Prostate gland (tissue), 2 donors: Measurements from ENCODE around the gene FSCN2. TPM values are rescaled to one million over a fixed set of nuclear protein-coding genes. Genes with fewer than 3 reads are reported as not detected.

Experiments
- DNase-seq: peaks from one replicate; pipeline ENCODE4 v3.0.0-alpha.2; 2019; ENCODE audit warnings: low spot score
- H3K27ac ChIP-seq, 2 donors: fragments of 200-600 bp; sonication (generic); 2 replicates each; pipeline ENCODE4 v1.5.1; 2017 to 2019
- H3K27me3 ChIP-seq: fragments of 200-600 bp; sonication (generic); replicated peaks from 2 replicates; pipeline ENCODE4 v1.5.1; 2019; ENCODE audit not compliant: insufficient read depth
- H3K36me3 ChIP-seq, 2 donors: fragments of 200-600 bp; sonication (generic); 1 replicate in 1 of 2; 2 replicates in 1 of 2; pipeline versions ENCODE4 v1.5.1 to v1.8.1; 2017 to 2019
- H3K4me1 ChIP-seq: fragments of 200-600 bp; sonication (generic); replicated peaks from 2 replicates; pipeline ENCODE4 v1.5.1; 2019
- H3K4me3 ChIP-seq, 2 donors: fragments of 200-600 bp; sonication (generic); 2 replicates each; pipeline ENCODE4 v1.5.1; 2017 to 2019
- H3K9me3 ChIP-seq: fragments of 200-600 bp; sonication (generic); 2 replicates; pipeline ENCODE4 v1.5.1; 2017
- CTCF ChIP-seq, 4 experiments: fragments of 200-600 bp in 2 of 4; fragments of 450-650 bp in 2 of 4; sonication (generic) in 2 of 4; IDR thresholded peaks; 1 replicate in 3 of 4; 2 replicates in 1 of 4; pipeline ENCODE4 v1.5.1; 2016 to 2019; ENCODE audit warnings: antibody characterized with exemption in 4 of 4, mild to moderate bottlenecking in 2 of 4, moderate library complexity in 2 of 4
- POLR2A ChIP-seq: fragments of 450-650 bp; IDR thresholded peaks from one replicate; pipeline ENCODE4 v1.6.1; 2016; ENCODE audit warnings: antibody characterized with exemption, mild to moderate bottlenecking
- POLR2AphosphoS5 ChIP-seq: sonication (generic); formaldehyde crosslinking; IDR thresholded peaks from one replicate; pipeline ENCODE4 v1.6.1; 2017; ENCODE audit warnings: antibody characterized with exemption
- WGBS: methylation state at CpG from one replicate; pipeline ENCODE4 v1.1.5; 2018; 5-methylcytosine and 5-hydroxymethylcytosine counted together
- intact Hi-C: fragments of 100-400 bp; cut with DNase I; formaldehyde crosslinking; loops from one replicate; pipeline ENCODE4 v1.14.2; 2022
- total RNA-seq, 2 donors: library from RNA; depleted of rRNA; stranded (reverse); fragments of >200 nt; gene quantifications; one replicate each; pipeline ENCODE4 v1.1.0, GENCODE V29; 2016

The FSCN2 gene
- total RNA-seq, 2 donors from 2014 or later = 3.1 to 5.6 TPM

- Histone ChIP-seq H3K9me3 (no peaks in the 10 kb centered on the region), H3K36me3 (peaks cover 3 to 13% of the 10 kb centered on the region in 2 donors), H3K4me1 (peaks cover 17% of the 10 kb centered on the region), H3K27me3 (no peaks in the 10 kb centered on the region), H3K4me3 (no peak overlapping the region), H3K27ac (no peak overlapping the region)
- TF ChIP-seq POLR2AphosphoS5 = peak; percentile 38
- no peak for TF ChIP-seq POLR2A
- no peak for TF ChIP-seq CTCF (IDR thresholded peaks at IDR 0.05)
- WGBS = 66% methylated on average over 17 of the region's 17 CpGs
- intact Hi-C loops = no loop called here
- no peak for DNase-seq
Measured at GRCh38 chr17:81573794-81574642, 45.8 kb downstream of the FSCN2 start.

GRCh38 chr17:81574643-81574956 lies 46.4 kb downstream of the FSCN2 start:
- no peaks in the 10 kb centered on the region for H3K9me3 ChIP-seq
- H3K4me3 ChIP-seq = no peak overlapping the region
- no peak for TF ChIP-seq POLR2A
- no peak for TF ChIP-seq POLR2AphosphoS5
- no peak for TF ChIP-seq CTCF (IDR thresholded peaks at IDR 0.05)
- intact Hi-C loops = no loop called here
- peaks cover 17% of the 10 kb centered on the region for H3K4me1 ChIP-seq
- WGBS = 66% methylated on average over 8 of the region's 8 CpGs
- no peak for DNase-seq
- peaks cover 3 to 11% of the 10 kb centered on the region in 2 donors for H3K36me3 ChIP-seq
- H3K27ac ChIP-seq = no peak overlapping the region
- no peaks in the 10 kb centered on the region for H3K27me3 ChIP-seq

GRCh38 chr17:81575836-81576235 lies 47.7 kb downstream of the FSCN2 start:
- Histone ChIP-seq H3K9me3 (no peaks in the 10 kb centered on the region), H3K4me1 (peaks cover 17% of the 10 kb centered on the region), H3K27me3 (no peaks in the 10 kb centered on the region), H3K36me3 (peaks cover 0 to 4% of the 10 kb centered on the region in 2 donors), H3K27ac (no peak overlapping the region), H3K4me3 (no peak overlapping the region)
- no peak for TF ChIP-seq POLR2AphosphoS5
- TF ChIP-seq POLR2A = no peak
- TF ChIP-seq CTCF (IDR thresholded peaks at IDR 0.05) = no peak
- DNase-seq = no peak
- intact Hi-C loops = no loop called here
- WGBS = 43% methylated on average over 3 of the region's 3 CpGs

GRCh38 chr17:81576621-81577277 lies 48.6 kb downstream of the FSCN2 start:
- Histone ChIP-seq H3K9me3 (no peaks in the 10 kb centered on the region), H3K4me1 (peaks cover 17% of the 10 kb centered on the region), H3K36me3 (no peaks in the 10 kb centered on the region), H3K4me3 (no peak overlapping the region), H3K27me3 (no peaks in the 10 kb centered on the region), H3K27ac (peak overlapping the region; percentile 15 to 34)
- 35% methylated on average over 17 of the region's 17 CpGs for WGBS
- TF ChIP-seq POLR2AphosphoS5 = no peak
- TF ChIP-seq CTCF (IDR thresholded peaks at IDR 0.05) = no peak
- TF ChIP-seq POLR2A = no peak
- DNase-seq = no peak
- intact Hi-C loops = no loop called here
